GM12878 (cell line): ENCODE data around the gene BBOX1. TPM values are rescaled to one million over a fixed set of nuclear protein-coding genes. Genes with fewer than 3 reads are reported as not detected.

Experiments
- ATAC-seq: fragments of 200-7000 bp; cut with Tn5 transposase; 3 replicates; pipeline ENCODE4 v1.9.1; 2020; ENCODE audit warnings: mild to moderate bottlenecking, moderate library complexity
- BruUV-seq: library from RNA; stranded (reverse); fragments of 400-500 nt; replicated peaks from 2 replicates; lab custom pipeline; 2021; lab: Mats Ljungman, UMichigan
- CTCF ChIA-PET: fragments of 300-600 bp; sonication (Branson Sonifier 250); formaldehyde crosslinking; extraction: SDS; loops from one replicate; lab custom pipeline; 2021; ENCODE audit warnings: inconsistent platforms; lab: Yijun Ruan, JAX
- POLR2A ChIA-PET: fragments of 350-600 bp; formaldehyde crosslinking; extraction: SDS; loops from one replicate; lab custom pipeline; 2021; ENCODE audit warnings: inconsistent platforms; lab: Charles Lee
- RAD21 ChIA-PET: fragments of 300-600 bp; sonication (Branson Sonifier 250); formaldehyde crosslinking; loops from one replicate; lab custom pipeline; 2023; ENCODE audit warnings: antibody characterized with exemption; ENCODE audit not compliant: unreplicated experiment; lab: Charles Lee
- SMC1A ChIA-PET: fragments of 300-600 bp; sonication (Branson Sonifier 250); formaldehyde crosslinking; loops from one replicate; lab custom pipeline; 2023; ENCODE audit not compliant: unreplicated experiment, uncharacterized antibody; lab: Charles Lee
- DNase-seq: peaks from one replicate; pipeline ENCODE4 v3.0.0-alpha.2; 2011; ENCODE audit warnings: low read depth, low spot score
- FAIRE-seq: peaks from 3 replicates; lab custom pipeline; 2011; peaks lifted over from hg19 to GRCh38; lab: Jason Lieb, UNC
- H2AFZ ChIP-seq: 2 replicates; pipeline ENCODE4 v1.6.0; 2011; ENCODE audit warnings: low read depth, low read length, control low read depth; ENCODE audit not compliant: control insufficient read depth
- H3K27ac ChIP-seq: 2 replicates; pipeline ENCODE4 v1.5.1; 2011; ENCODE audit warnings: control low read depth; ENCODE audit not compliant: control insufficient read depth, insufficient read depth
- H3K27me3 ChIP-seq, 2 experiments: replicated peaks in 1 of 2; 2 replicates each; pipeline versions ENCODE4 v1.6.0 to v1.6.1; 2011; ENCODE audit warnings: low read length in 1 of 2; ENCODE audit not compliant: control insufficient read depth in 2 of 2, insufficient read depth in 2 of 2
- H3K36me3 ChIP-seq, 2 experiments: 2 replicates each; pipeline ENCODE4 v1.5.1; 2011; ENCODE audit warnings: low read length in 1 of 2; ENCODE audit not compliant: control insufficient read depth in 2 of 2, insufficient read depth in 2 of 2
- H3K4me1 ChIP-seq: 2 replicates; pipeline ENCODE4 v1.6.1; 2011; ENCODE audit warnings: mild to moderate bottlenecking, low read length, moderate library complexity, mixed read lengths; ENCODE audit not compliant: control insufficient read depth, insufficient read depth
- H3K4me2 ChIP-seq: 2 replicates; pipeline ENCODE4 v1.6.0; 2011; ENCODE audit warnings: control low read depth; ENCODE audit not compliant: control insufficient read depth, insufficient read depth
- H3K4me3 ChIP-seq: fragments of 200-600 bp; sonication (generic); 2 replicates; pipeline ENCODE4 v1.5.1; 2016
- H3K79me2 ChIP-seq: 2 replicates; pipeline ENCODE4 v1.6.0; 2011; ENCODE audit warnings: low read length; ENCODE audit not compliant: control insufficient read depth, insufficient read depth
- H3K9ac ChIP-seq: 2 replicates; pipeline ENCODE4 v1.8.0; 2011; ENCODE audit warnings: low read length, control low read depth, mixed read lengths; ENCODE audit not compliant: control insufficient read depth, insufficient read depth
- H3K9me3 ChIP-seq: replicated peaks from 3 replicates; pipeline ENCODE4 v1.5.1; 2011; ENCODE audit warnings: mild to moderate bottlenecking, low read length; ENCODE audit not compliant: control insufficient read depth, insufficient read depth
- H4K20me1 ChIP-seq: 2 replicates; pipeline ENCODE4 v1.6.0; 2011; ENCODE audit not compliant: control insufficient read depth, insufficient read depth
- E4F1 ChIP-seq: fragments of 450-650 bp; IDR thresholded peaks from 2 replicates; pipeline ENCODE4 v1.6.1; 2018; ENCODE audit warnings: borderline replicate concordance, mild to moderate bottlenecking; ENCODE audit not compliant: partially characterized antibody
- ELK1 ChIP-seq: IDR thresholded peaks from 2 replicates; pipeline ENCODE4 v1.6.1; 2012; ENCODE audit warnings: low read depth, low read length, improper control_type of control experiment
- EP300 ChIP-seq, 2 experiments: fragments of 150-350 bp in 1 of 2; IDR thresholded peaks; 2 replicates each; pipeline ENCODE4 v1.6.1; 2011 to 2012; ENCODE audit warnings: low read depth in 2 of 2, low read length in 2 of 2, borderline replicate concordance in 1 of 2, improper control_type of control experiment in 1 of 2, inconsistent platforms in 1 of 2; ENCODE audit not compliant: control insufficient read depth in 1 of 2
- IKZF2 ChIP-seq, 2 experiments: fragments of 450-650 bp; IDR thresholded peaks; 2 replicates each; pipeline ENCODE4 v1.6.1; 2017; ENCODE audit warnings: mild to moderate bottlenecking in 2 of 2, moderate library complexity in 2 of 2
- JUND ChIP-seq: IDR thresholded peaks from 2 replicates; pipeline ENCODE4 v1.6.1; 2012; ENCODE audit warnings: low read depth, mild to moderate bottlenecking, low read length, improper control_type of control experiment, moderate library complexity
- POLR2A ChIP-seq: IDR thresholded peaks from 2 replicates; pipeline ENCODE4 v1.6.1; 2011; ENCODE audit warnings: low read depth, mild to moderate bottlenecking, low read length
- PRDM15 ChIP-seq: fragments of 450-650 bp; formaldehyde crosslinking; IDR thresholded peaks from 2 replicates; pipeline ENCODE4 v1.4.0; 2020; ENCODE audit warnings: mild to moderate bottlenecking, moderate library complexity
- RB1 ChIP-seq: fragments of 450-650 bp; formaldehyde crosslinking; IDR thresholded peaks from 2 replicates; pipeline ENCODE4 v1.6.1; 2017; ENCODE audit warnings: mild to moderate bottlenecking, borderline replicate concordance
- REST ChIP-seq: IDR thresholded peaks from 2 replicates; pipeline ENCODE4 v1.6.1; 2012; ENCODE audit warnings: mild to moderate bottlenecking, low read depth, low read length
- SIX5 ChIP-seq: IDR thresholded peaks from 2 replicates; pipeline ENCODE4 v1.6.1; 2011; ENCODE audit warnings: mild to moderate bottlenecking, low read depth, low read length, moderate library complexity; ENCODE audit not compliant: severe bottlenecking
- SP1 ChIP-seq: IDR thresholded peaks from one replicate; pipeline ENCODE4 v1.6.1; 2011; ENCODE audit warnings: low read depth, low read length
- SUZ12 ChIP-seq: fragments of 200-600 bp; sonication (generic); IDR thresholded peaks from one replicate; pipeline ENCODE4 v1.6.1; 2018; ENCODE audit warnings: antibody characterized with exemption, mild to moderate bottlenecking; ENCODE audit not compliant: unreplicated experiment
- WGBS: methylation state at CpG from one replicate; pipeline ENCODE4 v1.1.6; 2016; ENCODE audit warnings: low lambda C conversion rate; ENCODE audit not compliant: insufficient replicate concordance, insufficient coverage; ENCODE audit errors: missing lambda C conversion rate; 5-methylcytosine and 5-hydroxymethylcytosine counted together
- in situ Hi-C: fragments of 300-500 bp; cut with MboI; formaldehyde crosslinking; loops from 9 replicates; pipeline ENCODE4 v1.14.3; 2018; ENCODE audit warnings: mixed read lengths
- intact Hi-C: fragments of 100-400 bp; cut with micrococcal nuclease; formaldehyde crosslinking; loops from one replicate; pipeline ENCODE4 v1.14.2; 2022; ENCODE audit not compliant: unreplicated experiment
- polyA plus RNA-seq, 11 experiments: library from polyadenylated mRNA; depleted of rRNA in 4 of 11; unstranded in 6 of 11; stranded (reverse) in 5 of 11; fragments of >200 nt; fragmentation: Nextera tagmentation in 4 of 11; fragmentation: Illumina TruSeq in 1 of 11; extraction: Ambion mirVana in 4 of 11; extraction: Trizol in 1 of 11; gene quantifications; 1 replicate in 1 of 11; 2 replicates in 10 of 11; pipeline versions ENCODE4 v1.2.1 to v1.2.3, GENCODE V29; 2011 to 2016; ENCODE audit warnings: inconsistent platforms in 2 of 11, missing spikeins in 2 of 11, low read depth in 1 of 11
- total RNA-seq, 4 experiments: library from RNA; depleted of rRNA in 3 of 4; stranded (reverse); fragments of >200 nt in 3 of 4; fragmentation: Illumina TruSeq in 1 of 4; extraction: Trizol in 1 of 4; gene quantifications; 2 replicates each; pipeline versions ENCODE4 v1.2.1 to v1.2.3, GENCODE V29; 2013 to 2021

Gene BBOX1
- total and polyA plus RNA-seq, 10 of the 15 experiments (the other 5 are each of a cell fraction or from before 2014, with no cell fraction given), result 3.5 TPM; not detected in 9

GRCh38 chr11:27052668-27053067, 12.1 kb downstream of the BBOX1 start:
- CTCF ChIA-PET, result interaction anchor here (1.5 kb wide), 1 partner anchor 12 kb away, joined by 6 read pairs; the partner anchor contains the start of gene BBOX1
- intact Hi-C loops, result no loop called here
- no peak for TF ChIP-seq REST
- TF ChIP-seq IKZF2 (IDR thresholded peaks at IDR 0.05), result no peak
- no peak for TF ChIP-seq PRDM15 (CRISPR knock-in tag)
- no peak for TF ChIP-seq ELK1
- no peak for TF ChIP-seq SUZ12
- TF ChIP-seq POLR2A, result no peak
- TF ChIP-seq SP1, result no peak
- TF ChIP-seq RB1, result no peak
- no peak for TF ChIP-seq SIX5
- TF ChIP-seq EP300 (IDR thresholded peaks at IDR 0.05; ENCODE audit: borderline replicate concordance in 1 of 2, control insufficient read depth in 1 of 2, low read depth in 2 of 2, low read length in 2 of 2), result no peak
- TF ChIP-seq JUND, result no peak
- no peak for TF ChIP-seq E4F1

More at GRCh38 chr11:27052668-27053067, 12.1 kb downstream of the BBOX1 start:
- Histone ChIP-seq H3K4me1 (no peaks in the 10 kb centered on the region), H3K36me3 (no peaks in the 10 kb centered on the region), H3K27me3 (no peaks in the 10 kb centered on the region), H3K27ac (no peak overlapping the region), H3K9ac (no peak overlapping the region), H3K4me3 (no peak overlapping the region), H3K79me2 (no peaks in the 10 kb centered on the region), H2AFZ (no peak overlapping the region), H3K4me2 (no peak overlapping the region), H3K9me3 (no peaks in the 10 kb centered on the region), H4K20me1 (no peaks in the 10 kb centered on the region)
- ChIA-PET POLR2A (no interaction called here), SMC1A (interaction anchor here (1.0 to 1.6 kb wide), 2 partner anchors 11 to 109 kb away, joined by 3 to 4 read pairs; no protein-coding TSS in a partner anchor), RAD21 (no interaction called here)
- FAIRE-seq (no peak), ATAC-seq (no peak), DNase-seq (no peak)
- no TSS peak for BruUV-seq
- in situ Hi-C loops, result no loop called here
- 46% methylated on average over 1 of the region's 1 CpG for WGBS
